ENCODE data around the gene ARHGAP20.

ARHGAP20 gene

DNA sequence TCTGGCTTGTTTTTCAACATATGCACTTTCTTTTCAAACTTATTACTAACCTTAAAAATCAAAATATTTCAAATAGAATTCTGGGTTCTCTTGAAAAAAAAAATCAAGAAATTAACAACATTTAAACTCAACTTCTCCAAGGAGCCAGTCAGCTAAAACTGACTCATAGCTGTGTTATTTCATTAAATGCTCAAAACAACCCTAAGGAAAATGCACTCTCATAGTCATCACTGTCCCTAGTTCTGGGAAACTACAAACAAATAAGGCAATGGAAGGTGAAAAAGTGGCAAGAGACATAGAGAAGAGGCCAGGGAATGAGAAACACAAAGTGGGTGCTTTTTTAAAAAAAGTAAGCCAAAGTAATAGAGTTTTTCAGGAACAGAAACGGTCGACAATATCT lies 4.1 kb upstream of the ARHGAP20 start:
- TF ChIP-seq, protein P1, sequence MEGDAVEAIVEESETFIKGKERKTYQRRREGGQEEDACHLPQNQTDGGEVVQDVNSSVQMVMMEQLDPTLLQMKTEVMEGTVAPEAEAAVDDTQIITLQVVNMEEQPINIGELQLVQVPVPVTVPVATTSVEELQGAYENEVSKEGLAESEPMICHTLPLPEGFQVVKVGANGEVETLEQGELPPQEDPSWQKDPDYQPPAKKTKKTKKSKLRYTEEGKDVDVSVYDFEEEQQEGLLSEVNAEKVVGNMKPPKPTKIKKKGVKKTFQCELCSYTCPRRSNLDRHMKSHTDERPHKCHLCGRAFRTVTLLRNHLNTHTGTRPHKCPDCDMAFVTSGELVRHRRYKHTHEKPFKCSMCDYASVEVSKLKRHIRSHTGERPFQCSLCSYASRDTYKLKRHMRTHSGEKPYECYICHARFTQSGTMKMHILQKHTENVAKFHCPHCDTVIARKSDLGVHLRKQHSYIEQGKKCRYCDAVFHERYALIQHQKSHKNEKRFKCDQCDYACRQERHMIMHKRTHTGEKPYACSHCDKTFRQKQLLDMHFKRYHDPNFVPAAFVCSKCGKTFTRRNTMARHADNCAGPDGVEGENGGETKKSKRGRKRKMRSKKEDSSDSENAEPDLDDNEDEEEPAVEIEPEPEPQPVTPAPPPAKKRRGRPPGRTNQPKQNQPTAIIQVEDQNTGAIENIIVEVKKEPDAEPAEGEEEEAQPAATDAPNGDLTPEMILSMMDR (conservative IDR thresholded peaks at IDR 0.05): no peak
- H3K27ac ChIP-seq: no peak overlapping the region

DNA sequence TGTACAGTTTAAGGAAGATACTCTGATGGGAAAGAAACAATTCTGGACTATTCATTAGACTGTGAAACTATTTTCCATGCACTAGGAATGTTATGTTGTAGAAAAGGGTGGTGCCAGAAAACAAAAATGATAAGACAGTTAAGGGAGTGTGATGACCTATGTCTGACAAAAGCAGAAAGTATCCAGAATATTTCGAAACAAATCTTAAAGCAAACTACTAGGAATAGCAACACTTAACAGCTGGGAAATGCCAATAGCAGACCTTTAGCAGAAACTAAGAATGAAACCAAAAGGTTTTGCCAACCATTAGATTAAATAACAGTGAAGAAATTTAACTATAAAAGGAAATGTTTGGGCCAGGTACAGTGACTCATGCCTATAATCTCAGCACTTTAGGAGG lies 3.3 kb upstream of the ARHGAP20 start:
- no peak overlapping the region for H3K27ac ChIP-seq
- TF ChIP-seq, protein P1 (conservative IDR thresholded peaks at IDR 0.05): no peak

DNA sequence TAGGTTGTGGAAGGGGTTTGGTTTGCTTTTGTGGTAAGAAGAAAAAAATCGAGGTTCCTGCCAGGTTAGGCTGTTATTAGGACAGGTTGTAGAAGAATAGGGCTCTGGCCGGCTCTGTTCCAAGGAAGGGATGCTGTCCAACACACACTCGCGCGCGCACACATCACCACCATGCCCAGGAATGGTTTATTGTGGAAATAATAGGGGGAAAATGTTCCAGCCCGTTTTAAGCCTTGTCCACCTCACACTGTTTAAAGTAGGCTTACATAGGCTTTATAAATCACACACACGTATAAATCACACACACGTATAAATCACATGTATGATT lies 1.2 kb upstream of the ARHGAP20 start:
- TF ChIP-seq, protein P1 (conservative IDR thresholded peaks at IDR 0.05): peak; percentile 18
- H3K27ac ChIP-seq: peak overlapping the region; percentile 89

DNA sequence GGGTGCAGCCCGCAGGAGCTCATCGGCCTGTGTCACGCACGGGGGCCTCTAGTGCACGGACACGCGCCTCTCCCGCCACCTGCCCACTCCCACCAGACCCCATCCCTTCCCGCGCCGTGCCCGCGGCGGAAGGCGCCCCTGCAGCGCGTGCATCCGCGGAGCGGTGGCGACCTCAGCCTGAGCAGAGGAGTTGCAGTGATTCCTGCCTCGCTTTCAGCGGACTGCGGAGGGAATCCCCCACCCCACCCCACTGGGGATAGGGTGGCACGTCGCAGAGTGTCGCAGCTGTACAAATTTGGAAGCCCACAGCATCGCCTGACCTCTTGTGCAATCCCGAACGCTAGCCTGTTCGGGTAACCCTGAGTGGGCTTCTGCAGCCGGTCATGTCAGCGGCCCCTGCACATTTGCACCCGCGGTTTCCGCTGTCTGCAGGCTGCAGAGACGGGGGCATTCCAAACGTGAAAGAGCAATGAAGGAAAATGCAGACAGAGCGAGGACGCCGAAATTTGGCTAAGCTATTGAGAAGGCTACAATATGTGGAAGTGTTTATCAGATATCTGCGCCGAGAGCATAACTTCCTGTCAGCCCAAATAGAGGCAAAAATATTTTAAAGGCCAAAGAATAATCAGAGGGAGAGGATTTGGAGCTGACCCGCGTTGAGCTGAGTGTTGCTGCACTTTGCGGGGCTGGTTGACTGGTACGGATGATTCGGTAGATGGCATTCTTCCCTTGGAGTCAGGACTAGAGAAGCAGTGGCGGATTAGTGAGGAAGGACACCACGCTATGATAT lies 617 bp upstream of the ARHGAP20 start:
- peak overlapping the region; percentile 89 for H3K27ac ChIP-seq
- TF ChIP-seq, protein P1 (conservative IDR thresholded peaks at IDR 0.05): peak; percentile 75

DNA sequence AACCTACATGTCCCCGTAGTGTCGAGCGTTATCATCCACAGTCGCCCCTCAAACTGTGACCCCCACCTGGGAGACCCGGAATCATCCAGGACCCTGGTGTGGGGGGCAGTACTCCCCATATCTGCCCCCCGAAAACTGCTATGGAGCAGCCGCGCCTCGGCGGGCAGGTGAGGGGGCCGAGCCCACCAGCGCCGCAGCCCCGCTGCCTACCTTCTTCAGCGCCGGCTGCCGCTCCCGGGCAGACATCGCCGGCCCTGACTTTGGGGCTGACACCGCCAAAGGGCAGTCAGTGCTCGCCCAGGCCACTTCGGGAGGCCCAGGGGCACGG lies 825 bp downstream of the ARHGAP20 start:
- peak overlapping the region; percentile 89 for H3K27ac ChIP-seq
- TF ChIP-seq, protein P1 (conservative IDR thresholded peaks at IDR 0.05): no peak

DNA sequence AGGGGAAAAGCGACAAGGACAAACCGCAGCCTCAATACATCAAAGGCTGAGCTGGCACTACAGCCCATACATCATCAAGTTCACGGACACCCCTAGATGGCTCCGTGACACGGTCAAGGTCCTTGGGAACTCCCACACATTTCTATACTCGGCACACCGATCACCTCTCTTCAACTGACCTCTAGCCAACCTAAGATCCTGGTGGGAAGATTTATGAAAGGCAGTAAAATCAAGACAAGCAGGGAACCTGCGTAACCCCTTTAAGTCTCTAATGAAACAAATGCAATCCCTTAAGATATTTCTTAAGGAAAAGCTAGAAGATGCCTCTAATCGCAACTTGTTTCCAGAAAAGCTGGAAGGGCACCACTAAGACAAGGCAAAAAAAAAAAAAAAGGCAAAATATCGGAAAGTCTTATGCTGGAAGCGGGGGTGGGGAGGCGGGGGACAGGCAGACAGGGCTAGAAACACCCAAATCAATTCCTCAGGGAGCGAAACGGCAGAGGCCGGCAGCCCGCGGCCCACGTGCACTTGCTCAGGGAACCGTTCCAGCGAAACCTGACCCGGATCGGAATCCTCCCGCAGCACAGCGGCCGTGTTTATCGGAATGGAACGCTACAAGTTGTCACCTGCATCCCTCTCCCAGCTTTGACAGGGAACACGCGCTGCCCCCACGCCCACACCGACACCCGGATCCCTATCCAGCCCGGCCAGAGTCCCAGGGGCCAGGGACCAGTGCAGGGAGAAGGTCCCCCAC lies 1.4 kb downstream of the ARHGAP20 start:
- TF ChIP-seq, protein P1 (conservative IDR thresholded peaks at IDR 0.05): no peak
- peak overlapping the region; percentile 89 for H3K27ac ChIP-seq

DNA sequence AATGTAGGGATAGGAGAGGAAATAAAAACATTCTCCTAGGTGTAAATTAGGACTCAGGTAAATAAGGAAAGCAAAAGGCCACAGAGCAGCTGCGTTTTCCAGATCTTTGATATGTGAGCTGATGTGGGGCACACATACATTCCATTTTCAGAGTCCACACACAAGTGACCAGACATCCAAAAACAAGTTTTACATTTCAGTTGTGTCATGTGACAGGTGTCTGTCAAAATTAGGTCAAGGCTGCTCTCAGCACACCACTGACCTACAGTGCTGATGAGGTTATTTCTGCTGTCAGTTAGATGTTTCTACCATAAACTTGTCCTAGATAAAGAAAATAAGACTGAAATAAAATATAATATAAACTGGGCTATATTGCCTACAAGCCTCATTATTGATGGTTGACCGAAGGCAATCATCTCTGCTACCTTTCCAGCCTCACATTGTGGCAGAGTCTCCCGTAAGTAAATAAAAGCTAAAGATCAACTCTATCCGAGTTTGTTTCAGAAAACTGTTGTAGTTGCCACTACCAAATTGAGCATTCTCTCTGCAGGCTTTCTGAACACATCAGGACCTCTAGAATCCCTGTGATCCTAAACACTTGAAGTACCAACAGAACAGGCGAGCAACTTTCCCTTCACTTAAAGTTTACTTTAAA lies 7.9 kb downstream of the ARHGAP20 start:
- TF ChIP-seq, protein P1 (conservative IDR thresholded peaks at IDR 0.05): no peak
- no peak overlapping the region for H3K27ac ChIP-seq

Measured in VCaP (cell line).